IMR-90 (cell line): ENCODE results near the gene SPATA2L. TPM values are rescaled to one million over a fixed set of nuclear protein-coding genes. Genes with fewer than 3 reads are reported as not detected.

Experiments
- ATAC-seq: fragments of 200-7000 bp; cut with Tn5 transposase; 2 replicates; pipeline ENCODE4 v1.9.1; 2020; ENCODE audit warnings: low read depth, mild to moderate bottlenecking, moderate library complexity
- BruUV-seq: library from RNA; stranded (reverse); fragments of 400-500 nt; replicated peaks from 2 replicates; lab custom pipeline; 2021; lab: Mats Ljungman, UMichigan
- CTCF ChIA-PET: fragments of 300-600 bp; formaldehyde crosslinking; extraction: SDS; loops from one replicate; lab custom pipeline; 2021; ENCODE audit warnings: antibody characterized with exemption; lab: Yijun Ruan, JAX
- POLR2A ChIA-PET: fragments of 300-600 bp; sonication (Branson Sonifier 250); formaldehyde crosslinking; loops from one replicate; lab custom pipeline; 2022; ENCODE audit warnings: antibody characterized with exemption; ENCODE audit not compliant: unreplicated experiment; lab: Charles Lee
- DNase-seq: peaks from one replicate; pipeline ENCODE4 v3.0.0; 2013
- H2AFZ ChIP-seq: replicated peaks from 2 replicates; pipeline ENCODE3; 2013; ENCODE audit warnings: low read length, mild to moderate bottlenecking; ENCODE audit not compliant: poor library complexity
- H2AK5ac ChIP-seq: 2 replicates; pipeline ENCODE4 v1.6.1; 2013; ENCODE audit warnings: low read depth, low read length, inconsistent platforms
- H2AK9ac ChIP-seq: replicated peaks from 2 replicates; pipeline ENCODE3; 2013; ENCODE audit warnings: mild to moderate bottlenecking, low read depth, low read length, moderate library complexity; ENCODE audit not compliant: poor library complexity
- H2BK120ac ChIP-seq: 2 replicates; pipeline ENCODE4 v1.6.1; 2013; ENCODE audit warnings: low read depth, low read length, inconsistent platforms
- H2BK15ac ChIP-seq: 3 replicates; pipeline ENCODE4 v1.6.1; 2013; ENCODE audit warnings: low read depth, low read length, inconsistent platforms
- H2BK20ac ChIP-seq: 2 replicates; pipeline ENCODE4 v1.6.1; 2013; ENCODE audit warnings: low read depth, mild to moderate bottlenecking, inconsistent platforms, low read length, moderate library complexity
- H2BK5ac ChIP-seq: 2 replicates; pipeline ENCODE4 v1.6.1; 2013; ENCODE audit warnings: mild to moderate bottlenecking, low read depth, low read length, inconsistent platforms; ENCODE audit not compliant: poor library complexity, severe bottlenecking
- H3K14ac ChIP-seq: replicated peaks from 2 replicates; pipeline ENCODE4 v1.6.1; 2013; ENCODE audit warnings: low read depth, low read length, inconsistent platforms
- H3K18ac ChIP-seq: 2 replicates; pipeline ENCODE4 v1.6.1; 2013; ENCODE audit warnings: low read depth, low read length, control low read depth
- H3K23ac ChIP-seq: 2 replicates; pipeline ENCODE4 v1.6.1; 2013; ENCODE audit warnings: low read depth, low read length, inconsistent platforms
- H3K27ac ChIP-seq: 2 replicates; pipeline ENCODE4 v1.5.1; 2013; ENCODE audit warnings: mild to moderate bottlenecking, control low read depth, low read length; ENCODE audit not compliant: insufficient read depth
- H3K27me3 ChIP-seq: 2 replicates; pipeline ENCODE4 v1.6.1; 2013; ENCODE audit warnings: low read length; ENCODE audit not compliant: control insufficient read depth, insufficient read depth
- H3K36me3 ChIP-seq: 2 replicates; pipeline ENCODE4 v1.6.1; 2013; ENCODE audit warnings: low read length, mixed read lengths; ENCODE audit not compliant: control insufficient read depth, insufficient read depth
- H3K4ac ChIP-seq: 2 replicates; pipeline ENCODE4 v1.6.1; 2013; ENCODE audit warnings: low read depth, low read length, inconsistent platforms
- H3K4me1 ChIP-seq: 2 replicates; pipeline ENCODE4 v1.6.1; 2013; ENCODE audit warnings: low read length, mixed read lengths; ENCODE audit not compliant: control insufficient read depth, insufficient read depth
- H3K4me2 ChIP-seq: 2 replicates; pipeline ENCODE4 v1.6.1; 2013; ENCODE audit warnings: low read depth, mild to moderate bottlenecking, control low read depth, low read length, moderate library complexity
- H3K4me3 ChIP-seq: 2 replicates; pipeline ENCODE4 v1.5.1; 2013; ENCODE audit warnings: low read depth, mild to moderate bottlenecking, control low read depth, low read length, moderate library complexity; ENCODE audit not compliant: insufficient read depth
- H3K56ac ChIP-seq: 2 replicates; pipeline ENCODE4 v1.6.1; 2013; ENCODE audit warnings: low read length, inconsistent platforms; ENCODE audit not compliant: insufficient read depth; ENCODE audit errors: extremely low read depth
- H3K79me1 ChIP-seq, 2 experiments: 2 replicates each; pipeline ENCODE4 v1.6.1; 2013; ENCODE audit warnings: low read length in 2 of 2, inconsistent platforms in 1 of 2, low read depth in 1 of 2
- H3K9ac ChIP-seq: 2 replicates; pipeline ENCODE4 v1.6.1; 2013; ENCODE audit warnings: low read depth, low read length, control low read depth
- H3K9me1 ChIP-seq: 2 replicates; pipeline ENCODE4 v1.6.1; 2013; ENCODE audit warnings: low read length, inconsistent platforms; ENCODE audit not compliant: insufficient read depth
- H3K9me3 ChIP-seq: 2 replicates; pipeline ENCODE4 v1.6.1; 2013; ENCODE audit warnings: low read length; ENCODE audit not compliant: control insufficient read depth, insufficient read depth
- H4K20me1 ChIP-seq: 2 replicates; pipeline ENCODE4 v1.6.1; 2013; ENCODE audit warnings: low read length, inconsistent platforms; ENCODE audit not compliant: insufficient read depth
- H4K5ac ChIP-seq: 2 replicates; pipeline ENCODE4 v1.6.1; 2013; ENCODE audit warnings: mild to moderate bottlenecking, low read depth, low read length, control low read depth
- H4K8ac ChIP-seq, 2 experiments: 2 replicates each; pipeline ENCODE4 v1.6.1; 2013; ENCODE audit warnings: low read depth in 2 of 2, low read length in 2 of 2, control low read depth in 1 of 2, inconsistent platforms in 1 of 2
- H4K91ac ChIP-seq: 2 replicates; pipeline ENCODE4 v1.6.1; 2013; ENCODE audit warnings: low read depth, low read length, inconsistent platforms; ENCODE audit not compliant: insufficient read depth
- BHLHE40 ChIP-seq: fragments of 150-350 bp; IDR thresholded peaks from 2 replicates; pipeline ENCODE4 v1.6.1; 2016; ENCODE audit warnings: mild to moderate bottlenecking, low read depth, low read length
- CEBPB ChIP-seq: IDR thresholded peaks from 2 replicates; pipeline ENCODE4 v1.6.1; 2012; ENCODE audit warnings: low read depth, low read length, improper control_type of control experiment
- CHD1 ChIP-seq: IDR thresholded peaks from 2 replicates; pipeline ENCODE4 v1.6.1; 2012; ENCODE audit warnings: low read depth, low read length, improper control_type of control experiment
- CTCF ChIP-seq: conservative IDR thresholded peaks from 2 replicates; pipeline ENCODE4 v1.5.1; 2012; ENCODE audit warnings: mild to moderate bottlenecking, low read depth, low read length, improper control_type of control experiment
- FOS ChIP-seq: fragments of 150-350 bp; IDR thresholded peaks from 2 replicates; pipeline ENCODE4 v1.6.1; 2016; ENCODE audit warnings: low read depth, low read length
- MAFK ChIP-seq: IDR thresholded peaks from 2 replicates; pipeline ENCODE4 v1.6.1; 2012; ENCODE audit warnings: low read depth, low read length, improper control_type of control experiment
- MAZ ChIP-seq: IDR thresholded peaks from 2 replicates; pipeline ENCODE4 v1.6.1; 2012; ENCODE audit warnings: low read depth, mild to moderate bottlenecking, low read length, improper control_type of control experiment, moderate library complexity, borderline replicate concordance
- MXI1 ChIP-seq: IDR thresholded peaks from 2 replicates; pipeline ENCODE4 v1.6.1; 2012; ENCODE audit warnings: low read depth, mild to moderate bottlenecking, low read length, moderate library complexity, borderline replicate concordance
- POLR2A ChIP-seq: IDR thresholded peaks from 2 replicates; pipeline ENCODE4 v1.6.1; 2012; ENCODE audit warnings: mild to moderate bottlenecking, low read depth, low read length
- RAD21 ChIP-seq: IDR thresholded peaks from 2 replicates; pipeline ENCODE4 v1.6.1; 2012; ENCODE audit warnings: low read length, improper control_type of control experiment
- RCOR1 ChIP-seq: IDR thresholded peaks from 2 replicates; pipeline ENCODE4 v1.6.1; 2012; ENCODE audit warnings: mild to moderate bottlenecking, low read length, improper control_type of control experiment; ENCODE audit not compliant: insufficient replicate concordance
- RFX5 ChIP-seq: IDR thresholded peaks from 2 replicates; pipeline ENCODE4 v1.8.0; 2012; ENCODE audit warnings: low read depth, mild to moderate bottlenecking, low read length, moderate library complexity
- USF2 ChIP-seq: fragments of 150-350 bp; IDR thresholded peaks from 2 replicates; pipeline ENCODE4 v1.6.1; 2017; ENCODE audit warnings: mild to moderate bottlenecking, antibody characterized with exemption, low read length, low read depth
- WGBS, 2 experiments: methylation state at CpG; one replicate each; pipeline versions ENCODE4 v1.1.5 to v1.1.7; 2013; ENCODE audit warnings: missing lambda C conversion rate in 2 of 2; ENCODE audit not compliant: insufficient read length in 1 of 2; ENCODE audit errors: extremely low coverage in 2 of 2; 5-methylcytosine and 5-hydroxymethylcytosine counted together
- dilution Hi-C: fragments of 300-500 bp; cut with HindIII; formaldehyde crosslinking; loops from one replicate; pipeline ENCODE4 v1.14.3; 2018; ENCODE audit warnings: low sequenced_read_pairs; ENCODE audit not compliant: unreplicated experiment
- in situ Hi-C: fragments of 300-500 bp; cut with MboI; formaldehyde crosslinking; loops from 3 replicates; pipeline ENCODE4 v1.14.3; 2019; ENCODE audit warnings: low sequenced_read_pairs, inconsistent platforms, mixed read lengths
- intact Hi-C: fragments of 100-400 bp; cut with micrococcal nuclease; formaldehyde crosslinking; loops from 2 replicates; pipeline ENCODE4 v1.10.0; 2022
- polyA plus RNA-seq, 3 experiments: library from polyadenylated mRNA; depleted of rRNA; stranded (reverse); fragments of >200 nt; gene quantifications; 2 replicates each; pipeline ENCODE4 v1.2.3, GENCODE V29; 2012; ENCODE audit warnings: low replicate concordance in 1 of 3
- total RNA-seq: library from RNA; depleted of rRNA; stranded (reverse); fragments of >200 nt; gene quantifications from 2 replicates; pipeline ENCODE4 v1.2.3, GENCODE V29; 2012
- TF ChIP-seq, protein P1 (sequence below): fragments of 150-350 bp; IDR thresholded peaks from 2 replicates; pipeline ENCODE4 v1.6.1; 2016; ENCODE audit warnings: low read depth, mild to moderate bottlenecking, low read length, moderate library complexity, borderline replicate concordance

SPATA2L gene
- total and polyA plus RNA-seq, 2 of the 4 experiments (the other 2 are of a cell fraction), result 4.8 to 6.9 TPM

DNA sequence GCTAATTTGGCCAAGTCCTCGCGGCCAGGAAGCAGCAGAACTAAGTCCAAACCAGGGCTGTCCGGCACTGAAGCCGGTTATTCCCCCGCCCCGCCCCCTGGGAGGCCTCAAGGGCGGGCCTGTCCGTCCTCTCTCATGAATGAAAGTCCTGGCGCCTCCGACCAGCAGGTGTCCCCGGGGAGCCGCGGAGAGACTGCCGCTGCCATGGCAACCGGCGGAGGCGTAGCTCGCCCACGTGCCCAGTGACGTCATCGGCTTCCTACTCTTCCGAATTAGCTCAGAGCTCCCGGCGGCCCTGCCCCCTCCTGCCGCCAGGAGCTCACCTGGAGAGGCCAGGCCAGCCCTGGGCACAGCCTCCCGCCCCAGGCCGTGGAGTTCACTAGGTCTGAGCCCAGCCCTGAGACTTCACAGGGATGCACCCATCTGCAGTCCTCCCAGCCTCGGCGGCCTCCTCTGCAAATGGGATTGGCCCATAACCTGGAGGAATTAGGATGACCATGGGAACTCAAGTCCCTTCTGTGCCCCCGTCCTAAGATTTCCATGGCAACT, 1.3 kb downstream of the SPATA2L start:
- peaks cover 28% of the 10 kb centered on the region for H4K20me1 ChIP-seq
- H3K14ac ChIP-seq, result peak overlapping the region; percentile 10; the same call in 1 of the 2 replicates
- H4K91ac ChIP-seq, result no peak overlapping the region
- peak overlapping the region; percentile 97 for H2AFZ ChIP-seq
- H3K4me3 ChIP-seq, result peak overlapping the region; percentile 100
- CTCF ChIA-PET, result interaction anchor here (0.7 to 3.2 kb wide), 10 partner anchors 10 to 161 kb away, joined by 3 to 19 read pairs (median 3); partner anchors contain the start of gene CDK10
- 3% methylated on average over 17 of the region's 30 CpGs; no CpG with 5 or more reads in 1 of the 2 experiments for WGBS, 2 experiments
- H3K23ac ChIP-seq, result no peak overlapping the region
- ATAC-seq (peak; percentile 78), DNase-seq (peak; percentile 97)
- H2AK5ac ChIP-seq, result peak overlapping the region; percentile 86
- H3K4me1 ChIP-seq, result peaks cover 11% of the 10 kb centered on the region
- no TSS peak for BruUV-seq
- H3K4ac ChIP-seq, result peak overlapping the region; percentile 1; the same call in 1 of the 2 replicates
- no peak overlapping the region for H3K18ac ChIP-seq
- intact Hi-C loops, result loop anchor here (2.0 kb wide), 2 partner anchors 93 to 161 kb away; no protein-coding TSS in a partner anchor
- H3K27me3 ChIP-seq, result no peaks in the 10 kb centered on the region
- H4K8ac ChIP-seq, result peak overlapping the region in 1 of 2 experiments; percentile 37; a peak in 1 of 4 replicates
- H3K9me3 ChIP-seq, result no peaks in the 10 kb centered on the region
- H2BK20ac ChIP-seq, result no peak overlapping the region
- no peak overlapping the region for H3K56ac ChIP-seq
- H3K9ac ChIP-seq, result no peak overlapping the region
- POLR2A ChIA-PET, result no interaction called here
- H2BK120ac ChIP-seq, result no peak overlapping the region
- peaks cover 15% of the 10 kb centered on the region; the same call in 1 of the 2 replicates for H3K36me3 ChIP-seq
- dilution Hi-C loops, result no loop called here
- H2BK5ac ChIP-seq, result no peak overlapping the region
- H2AK9ac ChIP-seq, result peak overlapping the region; percentile 95
- in situ Hi-C loops, result no loop called here
- H3K4me2 ChIP-seq, result peak overlapping the region; percentile 86
- peaks cover 5 to 20% of the 10 kb centered on the region in 2 experiments; a peak in 2 of 4 replicates for H3K79me1 ChIP-seq
- no peak overlapping the region for H3K27ac ChIP-seq
- H2BK15ac ChIP-seq, result no peak overlapping the region
- H3K9me1 ChIP-seq, result no peaks in the 10 kb centered on the region
- H4K5ac ChIP-seq, result no peak overlapping the region
- TF ChIP-seq CHD1, result no peak; the same call in 1 of the 2 replicates
- peak; percentile 89 for TF ChIP-seq BHLHE40
- peak; percentile 73 for TF ChIP-seq RAD21
- 0 out of 2 replicates have a peak, but pooled peaks have one; percentile 2 for TF ChIP-seq CEBPB
- peak; percentile 87 for TF ChIP-seq MXI1
- peak; percentile 68 for TF ChIP-seq FOS
- TF ChIP-seq USF2, result peak; percentile 98
- TF ChIP-seq CTCF, result peak; percentile 97
- TF ChIP-seq MAFK, result no peak
- TF ChIP-seq RFX5, result no peak
- TF ChIP-seq POLR2A, result peak; percentile 30; the same call in 1 of the 2 replicates
- peak; percentile 82; the same call in 1 of the 2 replicates for TF ChIP-seq MAZ
- TF ChIP-seq, protein P1, sequence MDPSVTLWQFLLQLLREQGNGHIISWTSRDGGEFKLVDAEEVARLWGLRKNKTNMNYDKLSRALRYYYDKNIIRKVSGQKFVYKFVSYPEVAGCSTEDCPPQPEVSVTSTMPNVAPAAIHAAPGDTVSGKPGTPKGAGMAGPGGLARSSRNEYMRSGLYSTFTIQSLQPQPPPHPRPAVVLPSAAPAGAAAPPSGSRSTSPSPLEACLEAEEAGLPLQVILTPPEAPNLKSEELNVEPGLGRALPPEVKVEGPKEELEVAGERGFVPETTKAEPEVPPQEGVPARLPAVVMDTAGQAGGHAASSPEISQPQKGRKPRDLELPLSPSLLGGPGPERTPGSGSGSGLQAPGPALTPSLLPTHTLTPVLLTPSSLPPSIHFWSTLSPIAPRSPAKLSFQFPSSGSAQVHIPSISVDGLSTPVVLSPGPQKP, result no peak
- no peak for TF ChIP-seq RCOR1
